DOHH2 (cell line): ENCODE results near the gene CIC.

Experiments
- EZH2phosphoT487 ChIP-seq: fragments of 200-600 bp; sonication (generic); IDR thresholded peaks from 2 replicates; pipeline ENCODE4 v1.6.1; 2017; ENCODE audit warnings: borderline replicate concordance, mild to moderate bottlenecking, antibody characterized with exemption, low read length, moderate library complexity, mixed read lengths
- TF ChIP-seq, protein P1 (sequence below): fragments of 200-600 bp; sonication (generic); IDR thresholded peaks from one replicate; pipeline ENCODE4 v1.5.1; 2014; ENCODE audit warnings: antibody characterized with exemption, mild to moderate bottlenecking, low read depth, low read length; ENCODE audit not compliant: poor library complexity, severe bottlenecking

DNA sequence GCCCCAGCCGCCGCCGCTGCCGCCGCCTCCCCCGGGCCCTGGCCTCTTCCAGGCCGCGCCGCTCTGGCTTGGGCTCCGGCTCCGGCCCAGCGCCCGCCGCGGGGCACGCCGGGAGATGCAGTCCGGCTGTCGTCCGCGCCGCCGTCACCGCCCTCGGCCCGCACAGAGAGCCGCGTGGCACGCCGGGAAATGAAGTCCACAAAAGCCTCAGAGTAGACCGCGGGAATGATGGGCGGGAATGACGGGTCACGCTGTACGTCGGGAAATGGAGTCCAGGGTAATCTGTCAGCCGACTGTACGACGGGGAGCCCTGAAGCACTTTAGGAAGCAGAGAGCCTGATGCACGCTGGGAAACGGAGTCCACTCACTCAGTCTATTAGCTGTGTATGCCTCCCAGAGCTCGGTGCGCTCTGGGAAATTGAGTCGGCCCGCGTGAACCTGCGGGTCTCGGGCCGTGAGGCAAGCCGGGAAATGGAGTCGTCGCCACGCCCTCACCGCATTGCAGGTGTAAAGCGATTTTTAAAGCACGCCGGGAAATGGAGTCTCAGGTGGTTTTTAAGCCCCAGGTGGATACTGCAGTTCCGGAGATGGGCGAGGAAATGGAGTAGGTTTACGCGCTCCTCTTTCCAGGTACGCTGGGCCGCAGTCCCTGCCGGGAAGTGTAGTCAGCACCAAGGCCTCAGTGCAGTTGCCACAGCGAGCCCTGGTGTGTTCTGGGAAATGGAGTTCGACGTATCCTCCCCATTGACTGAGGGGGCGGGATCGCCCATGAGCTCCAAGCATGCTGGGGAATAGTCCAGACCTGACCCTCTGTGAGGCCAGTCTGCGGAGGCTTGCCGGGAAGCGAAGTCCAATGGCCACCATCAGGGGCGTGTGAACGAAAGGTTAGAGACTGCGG, 26.3 kb upstream of the CIC start, which contains the start of gene GSK3A:
- TF ChIP-seq, protein P1, sequence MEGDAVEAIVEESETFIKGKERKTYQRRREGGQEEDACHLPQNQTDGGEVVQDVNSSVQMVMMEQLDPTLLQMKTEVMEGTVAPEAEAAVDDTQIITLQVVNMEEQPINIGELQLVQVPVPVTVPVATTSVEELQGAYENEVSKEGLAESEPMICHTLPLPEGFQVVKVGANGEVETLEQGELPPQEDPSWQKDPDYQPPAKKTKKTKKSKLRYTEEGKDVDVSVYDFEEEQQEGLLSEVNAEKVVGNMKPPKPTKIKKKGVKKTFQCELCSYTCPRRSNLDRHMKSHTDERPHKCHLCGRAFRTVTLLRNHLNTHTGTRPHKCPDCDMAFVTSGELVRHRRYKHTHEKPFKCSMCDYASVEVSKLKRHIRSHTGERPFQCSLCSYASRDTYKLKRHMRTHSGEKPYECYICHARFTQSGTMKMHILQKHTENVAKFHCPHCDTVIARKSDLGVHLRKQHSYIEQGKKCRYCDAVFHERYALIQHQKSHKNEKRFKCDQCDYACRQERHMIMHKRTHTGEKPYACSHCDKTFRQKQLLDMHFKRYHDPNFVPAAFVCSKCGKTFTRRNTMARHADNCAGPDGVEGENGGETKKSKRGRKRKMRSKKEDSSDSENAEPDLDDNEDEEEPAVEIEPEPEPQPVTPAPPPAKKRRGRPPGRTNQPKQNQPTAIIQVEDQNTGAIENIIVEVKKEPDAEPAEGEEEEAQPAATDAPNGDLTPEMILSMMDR, result no peak
- no peak for TF ChIP-seq EZH2phosphoT487
